Type B pancreatic cell (in vitro differentiated cells): Measurements from ENCODE around the gene CKMT2. TPM values are rescaled to one million over a fixed set of nuclear protein-coding genes. Genes with fewer than 3 reads are reported as not detected.
"Not testable (repeated sequence)": the region's sequence is repeated elsewhere in the genome, so short reads cannot be mapped to it uniquely, and the experiment has no call there.

Experiments
- DNase-seq: peaks from one replicate; pipeline ENCODE4 v3.0.0; 2021; ENCODE audit warnings: mixed read lengths; ENCODE audit not compliant: unreplicated experiment; ENCODE audit errors: extremely low spot score
- H3K27ac Mint-ChIP-seq: 2 replicates; pipeline ENCODE4 v1.8.0; 2021; ENCODE audit warnings: mild to moderate bottlenecking, mixed read lengths
- H3K27me3 Mint-ChIP-seq: 2 replicates; pipeline ENCODE4 v1.8.0; 2021; ENCODE audit warnings: mixed read lengths
- H3K36me3 Mint-ChIP-seq: 2 replicates; pipeline ENCODE4 v1.8.0; 2021; ENCODE audit warnings: mixed read lengths
- H3K4me1 Mint-ChIP-seq: one replicate; pipeline ENCODE4 v1.8.0; 2021; ENCODE audit warnings: mixed read lengths; ENCODE audit not compliant: unreplicated experiment
- H3K4me3 Mint-ChIP-seq: 2 replicates; pipeline ENCODE4 v1.8.0; 2021; ENCODE audit warnings: mild to moderate bottlenecking, mixed read lengths
- H3K9me3 Mint-ChIP-seq: 2 replicates; pipeline ENCODE4 v1.8.0; 2021; ENCODE audit warnings: mixed read lengths
- CTCF ChIP-seq: fragments of 200-600 bp; sonication (generic); conservative IDR thresholded peaks from 2 replicates; pipeline ENCODE4 v1.5.0; 2021; ENCODE audit warnings: antibody characterized with exemption, mild to moderate bottlenecking
- total RNA-seq: library from RNA; stranded (reverse); gene quantifications from 2 replicates; pipeline ENCODE4 v1.2.1, GENCODE V29; 2021; ENCODE audit warnings: low replicate concordance

Gene CKMT2
- total RNA-seq, 1 donor from 2014 or later: 10.4 TPM

GRCh38 chr5:81283976-81284375 is 50.9 kb downstream of the CKMT2 start:
- Mint-ChIP-seq H3K4me3 (no peak overlapping the region), H3K9me3 (no peaks in the 10 kb centered on the region), H3K4me1 (no peaks in the 10 kb centered on the region), H3K27ac (no peak overlapping the region), H3K27me3 (no peaks in the 10 kb centered on the region), H3K36me3 (peaks cover 15% of the 10 kb centered on the region)
- DNase-seq: no peak
- no peak for TF ChIP-seq CTCF

- DNase-seq: no peak
- Mint-ChIP-seq H3K4me1 (no peaks in the 10 kb centered on the region), H3K27me3 (no peaks in the 10 kb centered on the region), H3K4me3 (no peak overlapping the region), H3K9me3 (peaks cover 2% of the 10 kb centered on the region), H3K27ac (no peak overlapping the region), H3K36me3 (peaks cover 24% of the 10 kb centered on the region)
- no peak for TF ChIP-seq CTCF
These were observed 53.0 kb downstream of the CKMT2 start for GRCh38 chr5:81286059-81286617.

DNA sequence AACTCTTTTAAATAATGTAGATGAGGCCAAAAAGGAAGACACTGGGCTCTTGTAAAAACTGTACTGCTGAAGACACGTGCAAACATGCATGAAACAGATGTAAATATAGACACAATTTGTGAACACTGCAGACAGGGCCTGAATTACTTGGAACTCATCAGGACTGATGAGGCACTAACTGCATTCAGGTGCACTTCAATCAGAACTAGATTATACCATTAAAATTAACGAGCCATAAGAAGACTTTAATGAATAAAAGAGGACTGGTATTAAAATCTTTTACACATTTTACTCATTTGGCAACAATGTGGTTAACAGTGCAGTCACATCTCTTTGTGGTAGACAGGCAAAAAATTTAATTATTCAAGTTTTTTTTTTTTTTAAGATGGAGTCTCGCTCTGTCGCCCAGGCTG is 54.9 kb downstream of the CKMT2 start:
- H3K4me3 Mint-ChIP-seq: no peak overlapping the region
- H3K4me1 Mint-ChIP-seq: no peaks in the 10 kb centered on the region
- H3K9me3 Mint-ChIP-seq: peaks cover 17% of the 10 kb centered on the region
- H3K27me3 Mint-ChIP-seq: no peaks in the 10 kb centered on the region
- DNase-seq: no peak
- H3K36me3 Mint-ChIP-seq: peaks cover 35% of the 10 kb centered on the region
- no peak for TF ChIP-seq CTCF
- no peak overlapping the region for H3K27ac Mint-ChIP-seq

- no peak for DNase-seq
- H3K9me3 Mint-ChIP-seq: peaks cover 24% of the 10 kb centered on the region
- H3K4me1 Mint-ChIP-seq: no peaks in the 10 kb centered on the region
- no peak overlapping the region for H3K4me3 Mint-ChIP-seq
- H3K27me3 Mint-ChIP-seq: no peaks in the 10 kb centered on the region
- no peak for TF ChIP-seq CTCF
- peaks cover 47% of the 10 kb centered on the region for H3K36me3 Mint-ChIP-seq
- H3K27ac Mint-ChIP-seq: no peak overlapping the region
These were observed 57.0 kb downstream of the CKMT2 start for GRCh38 chr5:81290146-81290545.

GRCh38 chr5:81292130-81292529 is 59.0 kb downstream of the CKMT2 start:
- Mint-ChIP-seq H3K4me1 (no peaks in the 10 kb centered on the region), H3K4me3 (no peak overlapping the region), H3K27ac (no peak overlapping the region), H3K9me3 (peaks cover 24% of the 10 kb centered on the region), H3K36me3 (peaks cover 43% of the 10 kb centered on the region), H3K27me3 (no peaks in the 10 kb centered on the region)
- TF ChIP-seq CTCF: no peak
- DNase-seq: no peak

DNA sequence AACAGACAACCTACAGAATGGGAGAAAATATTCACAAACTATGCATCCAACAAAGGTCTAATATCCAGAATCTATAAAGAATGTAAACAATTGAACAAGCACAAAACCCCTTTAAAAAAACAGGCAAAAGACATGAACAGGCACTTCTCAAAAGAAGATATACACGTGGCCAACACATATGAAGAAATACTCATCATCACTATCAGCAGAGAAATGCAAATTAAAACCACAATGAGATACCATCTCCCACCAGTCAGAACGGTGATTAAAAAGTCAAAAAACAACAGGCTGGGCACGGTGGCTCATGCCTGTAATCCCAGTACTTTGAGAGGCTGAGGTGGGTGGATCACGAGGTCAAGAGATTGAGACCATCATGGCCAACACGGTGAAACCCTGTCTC is 60.9 kb downstream of the CKMT2 start:
- H3K27me3 Mint-ChIP-seq, H3K27ac Mint-ChIP-seq, DNase-seq, H3K4me1 Mint-ChIP-seq, H3K4me3 Mint-ChIP-seq: not testable (repeated sequence)
- Mint-ChIP-seq H3K9me3 (peaks cover 24% of the 10 kb centered on the region), H3K36me3 (peaks cover 38% of the 10 kb centered on the region)
